ENCODE measurements around the gene FBXO17. TPM values are rescaled to one million over a fixed set of nuclear protein-coding genes. Genes with fewer than 3 reads are reported as not detected.

Gene FBXO17
- total RNA-seq, 1 experiment from 2014 or later, result 16.8 TPM

GRCh38 chr19:38949580-38950367, 25.8 kb downstream of the FBXO17 start (continued):
- no peak for TF ChIP-seq ZNF263 (CRISPR knock-in tag; IDR thresholded peaks at IDR 0.05; ENCODE audit: low read depth)
- TF ChIP-seq MAX (CRISPR knock-in tag; IDR thresholded peaks at IDR 0.05), result peak; percentile 92
- TF ChIP-seq TEAD4 (CRISPR knock-in tag; IDR thresholded peaks at IDR 0.05), result no peak; the same call in 1 of the 2 replicates
- no peak for TF ChIP-seq NR2C2 (CRISPR knock-in tag; IDR thresholded peaks at IDR 0.05)
- no peak for TF ChIP-seq E2F1 (CRISPR knock-in tag; IDR thresholded peaks at IDR 0.05)
- TF ChIP-seq, protein P1, sequence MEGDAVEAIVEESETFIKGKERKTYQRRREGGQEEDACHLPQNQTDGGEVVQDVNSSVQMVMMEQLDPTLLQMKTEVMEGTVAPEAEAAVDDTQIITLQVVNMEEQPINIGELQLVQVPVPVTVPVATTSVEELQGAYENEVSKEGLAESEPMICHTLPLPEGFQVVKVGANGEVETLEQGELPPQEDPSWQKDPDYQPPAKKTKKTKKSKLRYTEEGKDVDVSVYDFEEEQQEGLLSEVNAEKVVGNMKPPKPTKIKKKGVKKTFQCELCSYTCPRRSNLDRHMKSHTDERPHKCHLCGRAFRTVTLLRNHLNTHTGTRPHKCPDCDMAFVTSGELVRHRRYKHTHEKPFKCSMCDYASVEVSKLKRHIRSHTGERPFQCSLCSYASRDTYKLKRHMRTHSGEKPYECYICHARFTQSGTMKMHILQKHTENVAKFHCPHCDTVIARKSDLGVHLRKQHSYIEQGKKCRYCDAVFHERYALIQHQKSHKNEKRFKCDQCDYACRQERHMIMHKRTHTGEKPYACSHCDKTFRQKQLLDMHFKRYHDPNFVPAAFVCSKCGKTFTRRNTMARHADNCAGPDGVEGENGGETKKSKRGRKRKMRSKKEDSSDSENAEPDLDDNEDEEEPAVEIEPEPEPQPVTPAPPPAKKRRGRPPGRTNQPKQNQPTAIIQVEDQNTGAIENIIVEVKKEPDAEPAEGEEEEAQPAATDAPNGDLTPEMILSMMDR (IDR thresholded peaks at IDR 0.05), result no peak
- no peak for TF ChIP-seq NFATC4 (CRISPR knock-in tag; IDR thresholded peaks at IDR 0.05)
- TF ChIP-seq, protein P2, sequence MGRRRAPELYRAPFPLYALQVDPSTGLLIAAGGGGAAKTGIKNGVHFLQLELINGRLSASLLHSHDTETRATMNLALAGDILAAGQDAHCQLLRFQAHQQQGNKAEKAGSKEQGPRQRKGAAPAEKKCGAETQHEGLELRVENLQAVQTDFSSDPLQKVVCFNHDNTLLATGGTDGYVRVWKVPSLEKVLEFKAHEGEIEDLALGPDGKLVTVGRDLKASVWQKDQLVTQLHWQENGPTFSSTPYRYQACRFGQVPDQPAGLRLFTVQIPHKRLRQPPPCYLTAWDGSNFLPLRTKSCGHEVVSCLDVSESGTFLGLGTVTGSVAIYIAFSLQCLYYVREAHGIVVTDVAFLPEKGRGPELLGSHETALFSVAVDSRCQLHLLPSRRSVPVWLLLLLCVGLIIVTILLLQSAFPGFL (CRISPR knock-in tag; IDR thresholded peaks at IDR 0.05; ENCODE audit: borderline replicate concordance), result no peak
- TF ChIP-seq AR (CRISPR knock-in tag; IDR thresholded peaks at IDR 0.05), result no peak
- TF ChIP-seq, protein P3, sequence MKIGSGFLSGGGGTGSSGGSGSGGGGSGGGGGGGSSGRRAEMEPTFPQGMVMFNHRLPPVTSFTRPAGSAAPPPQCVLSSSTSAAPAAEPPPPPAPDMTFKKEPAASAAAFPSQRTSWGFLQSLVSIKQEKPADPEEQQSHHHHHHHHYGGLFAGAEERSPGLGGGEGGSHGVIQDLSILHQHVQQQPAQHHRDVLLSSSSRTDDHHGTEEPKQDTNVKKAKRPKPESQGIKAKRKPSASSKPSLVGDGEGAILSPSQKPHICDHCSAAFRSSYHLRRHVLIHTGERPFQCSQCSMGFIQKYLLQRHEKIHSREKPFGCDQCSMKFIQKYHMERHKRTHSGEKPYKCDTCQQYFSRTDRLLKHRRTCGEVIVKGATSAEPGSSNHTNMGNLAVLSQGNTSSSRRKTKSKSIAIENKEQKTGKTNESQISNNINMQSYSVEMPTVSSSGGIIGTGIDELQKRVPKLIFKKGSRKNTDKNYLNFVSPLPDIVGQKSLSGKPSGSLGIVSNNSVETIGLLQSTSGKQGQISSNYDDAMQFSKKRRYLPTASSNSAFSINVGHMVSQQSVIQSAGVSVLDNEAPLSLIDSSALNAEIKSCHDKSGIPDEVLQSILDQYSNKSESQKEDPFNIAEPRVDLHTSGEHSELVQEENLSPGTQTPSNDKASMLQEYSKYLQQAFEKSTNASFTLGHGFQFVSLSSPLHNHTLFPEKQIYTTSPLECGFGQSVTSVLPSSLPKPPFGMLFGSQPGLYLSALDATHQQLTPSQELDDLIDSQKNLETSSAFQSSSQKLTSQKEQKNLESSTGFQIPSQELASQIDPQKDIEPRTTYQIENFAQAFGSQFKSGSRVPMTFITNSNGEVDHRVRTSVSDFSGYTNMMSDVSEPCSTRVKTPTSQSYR (CRISPR knock-in tag; IDR thresholded peaks at IDR 0.05), result no peak
- TF ChIP-seq MXD4 (CRISPR knock-in tag; IDR thresholded peaks at IDR 0.05; ENCODE audit: borderline replicate concordance), result no peak
- peak; percentile 62 for TF ChIP-seq E2F4 (CRISPR knock-in tag; IDR thresholded peaks at IDR 0.05; ENCODE audit: borderline replicate concordance, low read depth)
- TF ChIP-seq ETV6 (CRISPR knock-in tag; IDR thresholded peaks at IDR 0.05), result 0 out of 2 replicates have a peak, but pooled peaks have one; percentile 63
- no peak for TF ChIP-seq HMGA2 (CRISPR knock-in tag; IDR thresholded peaks at IDR 0.05)
- peak; percentile 69 for TF ChIP-seq NFE2L1 (CRISPR knock-in tag; IDR thresholded peaks at IDR 0.05)
- TF ChIP-seq TEAD1 (CRISPR knock-in tag; IDR thresholded peaks at IDR 0.05), result peak; percentile 89; the same call in 1 of the 2 replicates
- 0 out of 2 replicates have a peak, but pooled peaks have one; percentile 45 for TF ChIP-seq CBFB (CRISPR knock-in tag; IDR thresholded peaks at IDR 0.05; ENCODE audit: low read depth)
- 0 out of 2 replicates have a peak, but pooled peaks have one; percentile 36 for TF ChIP-seq EMX1 (CRISPR knock-in tag; IDR thresholded peaks at IDR 0.05)
- peak; percentile 90 for TF ChIP-seq GTF2I (CRISPR knock-in tag; conservative IDR thresholded peaks at IDR 0.05)
- no peak for TF ChIP-seq STAT6 (CRISPR knock-in tag; conservative IDR thresholded peaks at IDR 0.05; ENCODE audit: low read depth)
- TF ChIP-seq TCF7 (CRISPR knock-in tag; IDR thresholded peaks at IDR 0.05; ENCODE audit: low read depth), result peak; percentile 74; the same call in 1 of the 2 replicates
- TF ChIP-seq ZNF317 (CRISPR knock-in tag; IDR thresholded peaks at IDR 0.05; ENCODE audit: borderline replicate concordance, low read depth), result no peak
- peak; percentile 53; the same call in 1 of the 2 replicates for TF ChIP-seq ZBTB21 (CRISPR knock-in tag; IDR thresholded peaks at IDR 0.05; ENCODE audit: borderline replicate concordance)

All from WTC11 (cell line).